Measurements from ENCODE around the gene AKAP8.
A peak's percentile ranks its signal among the peaks of the same experiment; 100 is the strongest.

The AKAP8 gene

DNA sequence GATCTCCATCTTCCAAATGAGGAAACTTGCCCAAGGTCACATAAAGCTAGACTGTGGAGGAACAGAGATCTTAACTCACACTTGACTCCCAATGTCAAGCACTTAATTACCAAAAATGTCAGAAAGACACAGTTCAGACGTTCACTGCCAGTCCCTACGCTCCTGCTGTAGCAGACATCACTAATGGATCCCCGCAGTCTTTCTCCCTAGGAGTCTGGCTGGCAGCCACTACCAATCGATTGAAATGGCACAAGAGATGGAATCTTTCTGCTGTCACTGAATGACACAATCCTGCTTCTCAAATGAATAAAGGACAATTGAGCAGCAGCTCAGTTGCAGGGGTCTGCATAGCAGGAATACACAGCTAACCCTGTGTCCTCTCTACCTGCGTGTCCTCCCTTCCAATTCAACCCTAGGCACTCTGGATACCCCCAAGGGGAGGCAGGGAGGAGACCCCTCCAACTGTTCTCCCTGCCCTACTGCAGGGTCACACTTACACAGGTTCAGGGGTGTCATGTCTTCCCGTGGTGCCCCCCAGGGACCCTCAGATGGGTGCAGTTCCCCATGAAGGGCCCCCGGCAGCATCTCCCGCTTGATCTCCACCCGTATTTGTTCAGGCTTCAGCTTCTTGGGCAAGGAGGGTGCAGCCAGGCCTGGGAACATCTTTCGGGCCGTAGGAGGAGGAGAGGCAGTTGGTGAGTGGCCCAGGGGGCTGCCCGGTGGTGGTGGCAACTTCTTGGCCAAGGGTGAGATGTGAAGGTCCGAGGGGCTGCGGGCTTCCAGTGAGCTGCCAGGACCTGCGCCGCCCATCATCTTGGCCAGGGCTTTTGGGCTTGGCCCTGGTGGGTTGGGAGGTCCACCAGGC lies 47.1 kb upstream of the AKAP8 start:
- H4K91ac ChIP-seq (ENCODE audit: low read depth, low read length, poor library complexity), result no peak overlapping the region
- no peak overlapping the region for H3K18ac ChIP-seq (ENCODE audit: low read length)
- H3K9me3 ChIP-seq (replicated peaks in 1 of 2; ENCODE audit: control insufficient read depth in 2 of 2, insufficient read depth in 1 of 2, low read depth in 1 of 2, low read length in 2 of 2), result peaks cover 6 to 11% of the 10 kb centered on the region in 2 donors
- no peak overlapping the region for H2BK15ac ChIP-seq (ENCODE audit: low read length)
- no peak overlapping the region for H4K8ac ChIP-seq (ENCODE audit: low read depth, low read length)
- peaks cover 24% of the 10 kb centered on the region for H3K79me1 ChIP-seq (ENCODE audit: low read depth, low read length)
- no CpG with 5 or more reads among the region's 16 CpGs for WGBS, 2 donors (ENCODE audit: extremely low coverage in 2 of 2, insufficient read length in 2 of 2, insufficient replicate concordance in 1 of 2)
- no peak overlapping the region for H2AK5ac ChIP-seq (ENCODE audit: low read depth, low read length)
- H3K14ac ChIP-seq (ENCODE audit: low read length), result no peak overlapping the region
- no peak overlapping the region for H2BK12ac ChIP-seq (ENCODE audit: low read length)
- H3K36me3 ChIP-seq (replicated peaks in 1 of 2; ENCODE audit: control insufficient read depth in 2 of 2, insufficient read depth in 2 of 2, low read length in 2 of 2), result peaks cover 60 to 87% of the 10 kb centered on the region in 2 donors
- no peak overlapping the region for H3K4ac ChIP-seq (ENCODE audit: low read length)
- no peak overlapping the region for H3K27ac ChIP-seq (replicated peaks; ENCODE audit: low read length)
- no peak overlapping the region for H2AFZ ChIP-seq (ENCODE audit: low read length)
- DNase-seq (ENCODE audit: low spot score), result no peak
- H2BK5ac ChIP-seq (ENCODE audit: low read length), result no peak overlapping the region
- no peak overlapping the region for H3K4me2 ChIP-seq (ENCODE audit: insufficient read depth, low read length, poor library complexity, severe bottlenecking)
- peaks cover 5 to 11% of the 10 kb centered on the region in 2 donors for H3K4me1 ChIP-seq (ENCODE audit: control insufficient read depth in 2 of 2, insufficient read depth in 1 of 2, low read depth in 1 of 2, low read length in 2 of 2)
- H3K27me3 ChIP-seq (ENCODE audit: control insufficient read depth in 3 of 3, insufficient read depth in 3 of 3, low read depth in 1 of 3, low read length in 3 of 3), result no peaks in the 10 kb centered on the region
- H3K23ac ChIP-seq (ENCODE audit: low read depth, low read length, poor library complexity), result no peak overlapping the region
- no peak overlapping the region for H3K9ac ChIP-seq (ENCODE audit: low read depth, low read length, poor library complexity)
- no peak overlapping the region for H2BK120ac ChIP-seq (ENCODE audit: low read depth, low read length)
- no peak overlapping the region for H3K4me3 ChIP-seq (ENCODE audit: low read length in 2 of 2)

DNA sequence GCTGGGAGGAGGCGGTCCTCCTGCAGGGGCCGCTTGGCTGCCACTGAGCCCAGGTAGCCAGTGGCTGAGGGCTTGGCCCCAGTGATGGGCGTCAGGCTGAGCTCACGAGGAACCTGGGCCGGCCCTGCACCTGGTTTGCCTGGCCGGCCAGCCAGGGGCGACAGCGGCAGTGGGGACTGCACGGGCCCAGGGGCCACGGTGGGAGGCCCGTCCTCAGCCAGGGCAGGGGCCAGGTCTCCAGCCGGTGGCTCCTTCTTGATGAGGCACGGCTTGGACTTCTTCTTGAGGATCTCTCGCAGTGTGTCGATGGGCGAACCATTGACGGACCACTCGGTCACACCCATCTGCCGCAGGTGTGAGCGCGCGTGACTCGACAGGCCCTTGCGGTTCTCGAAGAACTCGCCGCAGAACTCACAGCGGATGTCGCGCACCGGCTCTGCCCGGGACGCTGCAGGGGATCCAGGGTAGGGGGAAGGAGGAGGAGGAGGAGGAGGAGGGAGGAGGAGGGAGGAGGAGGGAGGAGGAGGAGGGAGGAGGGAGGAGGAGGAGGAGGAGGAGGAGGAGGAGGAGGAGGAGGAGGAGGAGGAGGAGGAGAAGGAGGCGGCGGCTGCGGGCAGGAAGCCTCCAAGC lies 45.8 kb upstream of the AKAP8 start:
- no peak overlapping the region for H2BK120ac ChIP-seq (ENCODE audit: low read depth, low read length)
- DNase-seq (ENCODE audit: low spot score), result no peak
- no peak overlapping the region for H2BK12ac ChIP-seq (ENCODE audit: low read length)
- no peak overlapping the region for H3K9ac ChIP-seq (ENCODE audit: low read depth, low read length, poor library complexity)
- H3K4me1 ChIP-seq (ENCODE audit: control insufficient read depth in 2 of 2, insufficient read depth in 1 of 2, low read depth in 1 of 2, low read length in 2 of 2), result peaks cover 0 to 1% of the 10 kb centered on the region in 2 donors
- H3K14ac ChIP-seq (ENCODE audit: low read length), result no peak overlapping the region
- no peak overlapping the region for H3K23ac ChIP-seq (ENCODE audit: low read depth, low read length, poor library complexity)
- H2AK5ac ChIP-seq (ENCODE audit: low read depth, low read length), result no peak overlapping the region
- no peak overlapping the region for H2AFZ ChIP-seq (ENCODE audit: low read length)
- WGBS, 2 donors (ENCODE audit: extremely low coverage in 2 of 2, insufficient read length in 2 of 2, insufficient replicate concordance in 1 of 2), result no CpG with 5 or more reads among the region's 36 CpGs
- no peaks in the 10 kb centered on the region for H3K27me3 ChIP-seq (ENCODE audit: control insufficient read depth in 3 of 3, insufficient read depth in 3 of 3, low read depth in 1 of 3, low read length in 3 of 3)
- no peak overlapping the region for H3K18ac ChIP-seq (ENCODE audit: low read length)
- H2BK15ac ChIP-seq (ENCODE audit: low read length), result no peak overlapping the region
- no peak overlapping the region for H4K91ac ChIP-seq (ENCODE audit: low read depth, low read length, poor library complexity)
- no peak overlapping the region for H3K4me3 ChIP-seq (ENCODE audit: low read length in 2 of 2)
- H3K9me3 ChIP-seq (replicated peaks in 1 of 2; ENCODE audit: control insufficient read depth in 2 of 2, insufficient read depth in 1 of 2, low read depth in 1 of 2, low read length in 2 of 2), result peaks cover 6 to 11% of the 10 kb centered on the region in 2 donors
- no peak overlapping the region for H3K4ac ChIP-seq (ENCODE audit: low read length)
- H3K79me1 ChIP-seq (ENCODE audit: low read depth, low read length), result peaks cover 13% of the 10 kb centered on the region
- H3K4me2 ChIP-seq (ENCODE audit: insufficient read depth, low read length, poor library complexity, severe bottlenecking), result no peak overlapping the region
- H3K36me3 ChIP-seq (replicated peaks in 1 of 2; ENCODE audit: control insufficient read depth in 2 of 2, insufficient read depth in 2 of 2, low read length in 2 of 2), result peaks cover 56 to 89% of the 10 kb centered on the region in 2 donors
- H4K8ac ChIP-seq (ENCODE audit: low read depth, low read length), result no peak overlapping the region
- no peak overlapping the region for H3K27ac ChIP-seq (replicated peaks; ENCODE audit: low read length)
- no peak overlapping the region for H2BK5ac ChIP-seq (ENCODE audit: low read length)

DNA sequence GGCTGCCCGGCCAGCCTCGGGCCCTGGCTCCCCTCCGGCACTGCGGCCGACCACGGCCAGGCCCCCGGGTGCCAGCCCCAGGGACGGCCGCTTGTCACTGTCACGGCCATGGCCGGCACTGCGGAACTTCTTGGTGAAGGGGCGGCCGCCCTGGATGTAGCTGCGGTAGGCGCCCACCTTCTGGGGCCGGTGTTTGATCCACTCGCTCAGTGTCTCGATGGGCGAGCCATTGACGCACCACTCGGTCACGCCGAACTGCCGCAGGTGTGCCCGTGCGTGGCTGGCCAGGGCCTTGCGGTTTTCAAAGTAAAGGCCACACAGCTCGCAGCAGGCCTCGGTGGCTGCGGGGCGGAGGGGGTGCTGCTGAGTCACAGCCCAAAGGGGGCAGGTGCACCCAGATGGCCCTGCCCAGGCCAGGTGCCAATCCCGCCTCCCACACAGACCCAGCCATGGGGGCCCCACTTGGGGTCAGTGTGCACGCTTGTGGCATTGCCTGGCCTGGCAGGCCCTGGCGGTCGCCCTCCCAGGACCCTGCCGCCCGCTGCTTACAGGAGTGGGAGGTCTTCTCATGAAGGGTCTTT lies 45.2 kb upstream of the AKAP8 start:
- no peak overlapping the region for H3K18ac ChIP-seq (ENCODE audit: low read length)
- H3K4me2 ChIP-seq (ENCODE audit: insufficient read depth, low read length, poor library complexity, severe bottlenecking), result no peak overlapping the region
- H2BK5ac ChIP-seq (ENCODE audit: low read length), result no peak overlapping the region
- peaks cover 55 to 82% of the 10 kb centered on the region in 2 donors for H3K36me3 ChIP-seq (replicated peaks in 1 of 2; ENCODE audit: control insufficient read depth in 2 of 2, insufficient read depth in 2 of 2, low read length in 2 of 2)
- no peak overlapping the region for H2BK15ac ChIP-seq (ENCODE audit: low read length)
- H2AK5ac ChIP-seq (ENCODE audit: low read depth, low read length), result no peak overlapping the region
- H3K9ac ChIP-seq (ENCODE audit: low read depth, low read length, poor library complexity), result no peak overlapping the region
- peaks cover 6 to 11% of the 10 kb centered on the region in 2 donors for H3K9me3 ChIP-seq (replicated peaks in 1 of 2; ENCODE audit: control insufficient read depth in 2 of 2, insufficient read depth in 1 of 2, low read depth in 1 of 2, low read length in 2 of 2)
- no peak overlapping the region for H3K27ac ChIP-seq (replicated peaks; ENCODE audit: low read length)
- no peaks in the 10 kb centered on the region for H3K4me1 ChIP-seq (ENCODE audit: control insufficient read depth in 2 of 2, insufficient read depth in 1 of 2, low read depth in 1 of 2, low read length in 2 of 2)
- no peaks in the 10 kb centered on the region for H3K27me3 ChIP-seq (ENCODE audit: control insufficient read depth in 3 of 3, insufficient read depth in 3 of 3, low read depth in 1 of 3, low read length in 3 of 3)
- no peak overlapping the region for H3K4ac ChIP-seq (ENCODE audit: low read length)
- no peak for DNase-seq (ENCODE audit: low spot score)
- H2AFZ ChIP-seq (ENCODE audit: low read length), result no peak overlapping the region
- no peak overlapping the region for H2BK120ac ChIP-seq (ENCODE audit: low read depth, low read length)
- H4K91ac ChIP-seq (ENCODE audit: low read depth, low read length, poor library complexity), result no peak overlapping the region
- H4K8ac ChIP-seq (ENCODE audit: low read depth, low read length), result no peak overlapping the region
- H3K14ac ChIP-seq (ENCODE audit: low read length), result no peak overlapping the region
- WGBS, 2 donors (ENCODE audit: extremely low coverage in 2 of 2, insufficient read length in 2 of 2, insufficient replicate concordance in 1 of 2), result no CpG with 5 or more reads among the region's 38 CpGs
- no peak overlapping the region for H3K4me3 ChIP-seq (ENCODE audit: low read length in 2 of 2)
- H2BK12ac ChIP-seq (ENCODE audit: low read length), result no peak overlapping the region
- peak overlapping the region; percentile 65 for H3K23ac ChIP-seq (ENCODE audit: low read depth, low read length, poor library complexity)
- H3K79me1 ChIP-seq (ENCODE audit: low read depth, low read length), result peaks cover 6% of the 10 kb centered on the region

DNA sequence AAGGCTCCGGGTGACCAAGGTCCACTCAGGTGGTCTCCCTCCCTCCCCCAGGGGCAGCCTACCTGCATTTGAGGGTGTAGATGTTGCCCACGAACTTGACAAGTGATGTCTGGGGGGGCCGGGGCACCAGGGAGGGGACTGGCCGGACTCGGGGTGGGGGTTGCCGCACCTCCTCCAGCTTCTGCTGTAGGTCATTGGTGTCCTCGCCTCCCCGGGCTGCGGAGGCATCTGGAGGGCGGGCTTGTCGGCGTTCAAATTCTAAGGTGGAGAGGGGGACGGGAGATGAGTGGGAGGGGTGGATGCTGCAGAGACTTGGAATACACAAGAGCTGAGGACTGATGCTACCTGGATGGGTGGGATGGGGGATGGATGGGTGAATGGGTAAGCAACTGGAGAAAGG lies 44.5 kb upstream of the AKAP8 start:
- no CpG with 5 or more reads among the region's 13 CpGs for WGBS, 2 donors (ENCODE audit: extremely low coverage in 2 of 2, insufficient read length in 2 of 2, insufficient replicate concordance in 1 of 2)
- no peak overlapping the region for H3K18ac ChIP-seq (ENCODE audit: low read length)
- H2AFZ ChIP-seq (ENCODE audit: low read length), result no peak overlapping the region
- no peak overlapping the region for H4K8ac ChIP-seq (ENCODE audit: low read depth, low read length)
- no peak overlapping the region for H3K14ac ChIP-seq (ENCODE audit: low read length)
- H3K9ac ChIP-seq (ENCODE audit: low read depth, low read length, poor library complexity), result no peak overlapping the region
- no peaks in the 10 kb centered on the region for H3K27me3 ChIP-seq (ENCODE audit: control insufficient read depth in 3 of 3, insufficient read depth in 3 of 3, low read depth in 1 of 3, low read length in 3 of 3)
- peaks cover 54 to 76% of the 10 kb centered on the region in 2 donors for H3K36me3 ChIP-seq (replicated peaks in 1 of 2; ENCODE audit: control insufficient read depth in 2 of 2, insufficient read depth in 2 of 2, low read length in 2 of 2)
- no peak for DNase-seq (ENCODE audit: low spot score)
- no peaks in the 10 kb centered on the region for H3K4me1 ChIP-seq (ENCODE audit: control insufficient read depth in 2 of 2, insufficient read depth in 1 of 2, low read depth in 1 of 2, low read length in 2 of 2)
- H2BK5ac ChIP-seq (ENCODE audit: low read length), result no peak overlapping the region
- no peak overlapping the region for H4K91ac ChIP-seq (ENCODE audit: low read depth, low read length, poor library complexity)
- no peak overlapping the region for H2BK120ac ChIP-seq (ENCODE audit: low read depth, low read length)
- H3K4me2 ChIP-seq (ENCODE audit: insufficient read depth, low read length, poor library complexity, severe bottlenecking), result no peak overlapping the region
- no peak overlapping the region for H3K4ac ChIP-seq (ENCODE audit: low read length)
- no peak overlapping the region for H2BK12ac ChIP-seq (ENCODE audit: low read length)
- no peak overlapping the region for H2BK15ac ChIP-seq (ENCODE audit: low read length)
- no peak overlapping the region for H3K23ac ChIP-seq (ENCODE audit: low read depth, low read length, poor library complexity)
- H3K9me3 ChIP-seq (replicated peaks in 1 of 2; ENCODE audit: control insufficient read depth in 2 of 2, insufficient read depth in 1 of 2, low read depth in 1 of 2, low read length in 2 of 2), result peaks cover 6 to 11% of the 10 kb centered on the region in 2 donors
- H3K27ac ChIP-seq (replicated peaks; ENCODE audit: low read length), result no peak overlapping the region
- no peak overlapping the region for H3K4me3 ChIP-seq (ENCODE audit: low read length in 2 of 2)
- no peak overlapping the region for H2AK5ac ChIP-seq (ENCODE audit: low read depth, low read length)
- peaks cover 6% of the 10 kb centered on the region for H3K79me1 ChIP-seq (ENCODE audit: low read depth, low read length)

Data from neuronal stem cell (in vitro differentiated cells).